ENCODE results near the gene KERA. TPM values are rescaled to one million over a fixed set of nuclear protein-coding genes. Genes with fewer than 3 reads are reported as not detected.

Gene KERA
- total RNA-seq, 1 experiment from 2014 or later: not detected

DNA sequence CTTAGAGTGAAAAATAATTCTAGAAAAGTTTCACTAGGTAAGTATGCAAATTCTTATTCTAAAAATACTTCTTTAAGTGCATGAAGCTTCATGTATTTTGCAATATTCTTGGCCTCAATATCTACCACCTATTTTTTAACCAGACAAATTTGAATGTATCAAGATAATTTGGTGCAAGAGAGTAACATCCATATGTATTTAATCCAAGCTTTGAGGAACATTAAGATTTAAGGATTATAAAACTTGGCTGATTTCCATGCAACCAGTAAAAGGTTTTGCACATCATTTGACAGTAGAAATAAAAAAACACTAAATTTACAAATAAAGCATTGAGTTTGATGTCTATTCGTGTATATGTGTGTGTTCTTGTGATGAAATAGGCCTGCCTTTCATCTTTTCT is 45.8 kb upstream of the KERA start:
- no peaks in the 10 kb centered on the region for H3K9me3 Mint-ChIP-seq (ENCODE audit: unreplicated experiment)
- POLR2A ChIA-PET: interaction anchor here (0.5 kb wide), 1 partner anchor 1602 kb away, joined by 3 read pairs; no protein-coding TSS in a partner anchor
- peaks cover under 1% of the 10 kb centered on the region for H3K4me1 Mint-ChIP-seq (ENCODE audit: insufficient read depth, unreplicated experiment)
- CTCF ChIA-PET: interaction anchor here (0.6 kb wide), 1 partner anchor 1567 kb away, joined by 5 read pairs; no protein-coding TSS in a partner anchor
- no peaks in the 10 kb centered on the region for H3K36me3 Mint-ChIP-seq (ENCODE audit: insufficient read depth, unreplicated experiment)
- TF ChIP-seq CTCF (IDR thresholded peaks at IDR 0.05; ENCODE audit: unreplicated experiment): no peak
- H3K4me3 Mint-ChIP-seq (ENCODE audit: unreplicated experiment): no peak overlapping the region
- no peak for DNase-seq (ENCODE audit: unreplicated experiment)
- no TSS peak for BruUV-seq (replicated peaks)
- peaks cover 27% of the 10 kb centered on the region for H3K27me3 Mint-ChIP-seq (ENCODE audit: insufficient read depth, unreplicated experiment)
- H3K27ac Mint-ChIP-seq (ENCODE audit: low read depth, unreplicated experiment): no peak overlapping the region
- intact Hi-C loops (cut with micrococcal nuclease): no loop called here

DNA sequence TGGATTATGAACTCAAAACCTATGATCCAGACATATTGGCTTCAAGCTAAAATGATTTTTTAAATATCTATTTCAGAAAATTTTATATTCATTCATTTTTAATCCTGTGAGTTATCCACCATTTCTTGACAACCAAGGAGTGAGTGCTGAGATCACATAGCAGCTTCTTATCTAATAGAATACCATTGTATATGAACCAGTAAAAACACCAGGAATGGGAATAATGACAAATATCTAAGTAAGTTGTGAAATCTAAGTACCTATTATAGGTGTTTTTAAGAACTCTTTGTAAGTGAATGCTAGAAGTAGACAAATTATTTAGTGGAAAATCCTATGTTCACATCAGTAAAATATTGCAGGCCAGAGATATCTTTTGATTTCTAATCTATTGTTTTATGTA is 45.3 kb upstream of the KERA start:
- CTCF ChIA-PET: no interaction called here
- TF ChIP-seq CTCF (IDR thresholded peaks at IDR 0.05; ENCODE audit: unreplicated experiment): no peak
- peaks cover 5% of the 10 kb centered on the region for H3K4me1 Mint-ChIP-seq (ENCODE audit: insufficient read depth, unreplicated experiment)
- no peak overlapping the region for H3K4me3 Mint-ChIP-seq (ENCODE audit: unreplicated experiment)
- no peaks in the 10 kb centered on the region for H3K9me3 Mint-ChIP-seq (ENCODE audit: unreplicated experiment)
- POLR2A ChIA-PET: no interaction called here
- no TSS peak for BruUV-seq (replicated peaks)
- H3K27me3 Mint-ChIP-seq (ENCODE audit: insufficient read depth, unreplicated experiment): peaks cover 22% of the 10 kb centered on the region
- intact Hi-C loops (cut with micrococcal nuclease): no loop called here
- no peak overlapping the region for H3K27ac Mint-ChIP-seq (ENCODE audit: low read depth, unreplicated experiment)
- DNase-seq (ENCODE audit: unreplicated experiment): no peak
- no peaks in the 10 kb centered on the region for H3K36me3 Mint-ChIP-seq (ENCODE audit: insufficient read depth, unreplicated experiment)

DNA sequence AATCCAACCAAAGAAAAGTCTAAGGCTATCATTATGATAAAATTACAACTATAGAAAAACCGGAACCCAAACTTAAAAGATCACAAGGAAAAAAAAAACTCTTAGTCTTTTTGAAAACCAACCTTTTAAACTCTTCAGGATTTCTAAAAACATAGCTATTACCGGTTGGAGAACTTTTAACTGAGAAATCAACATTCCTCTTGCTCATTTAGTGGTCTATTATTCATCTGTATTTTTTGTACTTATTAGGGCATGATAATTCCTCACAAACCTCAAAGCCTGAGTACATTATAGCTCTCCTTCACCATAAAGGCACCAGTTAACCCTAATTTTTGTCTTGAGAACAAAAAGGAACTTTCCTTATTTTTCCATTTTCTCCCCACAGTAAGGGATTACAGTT is 43.1 kb upstream of the KERA start:
- no TSS peak for BruUV-seq (replicated peaks)
- Mint-ChIP-seq H3K4me1 (ENCODE audit: insufficient read depth, unreplicated experiment) (peaks cover 5% of the 10 kb centered on the region), H3K27me3 (ENCODE audit: insufficient read depth, unreplicated experiment) (peaks cover under 1% of the 10 kb centered on the region), H3K9me3 (ENCODE audit: unreplicated experiment) (no peaks in the 10 kb centered on the region), H3K27ac (ENCODE audit: low read depth, unreplicated experiment) (no peak overlapping the region), H3K36me3 (ENCODE audit: insufficient read depth, unreplicated experiment) (no peaks in the 10 kb centered on the region), H3K4me3 (ENCODE audit: unreplicated experiment) (no peak overlapping the region)
- POLR2A ChIA-PET: no interaction called here
- CTCF ChIA-PET: interaction anchor here (0.7 to 3.2 kb wide), 2 partner anchors 8 to 60 kb away, joined by 3 to 20 read pairs; no protein-coding TSS in a partner anchor
- no peak for TF ChIP-seq CTCF (IDR thresholded peaks at IDR 0.05; ENCODE audit: unreplicated experiment)
- no peak for DNase-seq (ENCODE audit: unreplicated experiment)
- intact Hi-C loops (cut with micrococcal nuclease): no loop called here

GRCh38 chr12:91099836-91100235 is 42.0 kb upstream of the KERA start:
- no TSS peak for BruUV-seq (replicated peaks)
- ChIA-PET CTCF (interaction anchor here (0.6 to 3.2 kb wide), 3 partner anchors 9 to 114 kb away, joined by 3 to 20 read pairs (median 3); no protein-coding TSS in a partner anchor), POLR2A (no interaction called here)
- DNase-seq (ENCODE audit: unreplicated experiment): no peak
- no peaks in the 10 kb centered on the region for H3K36me3 Mint-ChIP-seq (ENCODE audit: insufficient read depth, unreplicated experiment)
- TF ChIP-seq CTCF (IDR thresholded peaks at IDR 0.05; ENCODE audit: unreplicated experiment): no peak
- peaks cover under 1% of the 10 kb centered on the region for H3K27me3 Mint-ChIP-seq (ENCODE audit: insufficient read depth, unreplicated experiment)
- intact Hi-C loops (cut with micrococcal nuclease): no loop called here
- peaks cover 5% of the 10 kb centered on the region for H3K4me1 Mint-ChIP-seq (ENCODE audit: insufficient read depth, unreplicated experiment)
- H3K4me3 Mint-ChIP-seq (ENCODE audit: unreplicated experiment): no peak overlapping the region
- no peaks in the 10 kb centered on the region for H3K9me3 Mint-ChIP-seq (ENCODE audit: unreplicated experiment)
- H3K27ac Mint-ChIP-seq (ENCODE audit: low read depth, unreplicated experiment): no peak overlapping the region
